ENCODE data around the gene SHANK3.

Gene SHANK3

DNA sequence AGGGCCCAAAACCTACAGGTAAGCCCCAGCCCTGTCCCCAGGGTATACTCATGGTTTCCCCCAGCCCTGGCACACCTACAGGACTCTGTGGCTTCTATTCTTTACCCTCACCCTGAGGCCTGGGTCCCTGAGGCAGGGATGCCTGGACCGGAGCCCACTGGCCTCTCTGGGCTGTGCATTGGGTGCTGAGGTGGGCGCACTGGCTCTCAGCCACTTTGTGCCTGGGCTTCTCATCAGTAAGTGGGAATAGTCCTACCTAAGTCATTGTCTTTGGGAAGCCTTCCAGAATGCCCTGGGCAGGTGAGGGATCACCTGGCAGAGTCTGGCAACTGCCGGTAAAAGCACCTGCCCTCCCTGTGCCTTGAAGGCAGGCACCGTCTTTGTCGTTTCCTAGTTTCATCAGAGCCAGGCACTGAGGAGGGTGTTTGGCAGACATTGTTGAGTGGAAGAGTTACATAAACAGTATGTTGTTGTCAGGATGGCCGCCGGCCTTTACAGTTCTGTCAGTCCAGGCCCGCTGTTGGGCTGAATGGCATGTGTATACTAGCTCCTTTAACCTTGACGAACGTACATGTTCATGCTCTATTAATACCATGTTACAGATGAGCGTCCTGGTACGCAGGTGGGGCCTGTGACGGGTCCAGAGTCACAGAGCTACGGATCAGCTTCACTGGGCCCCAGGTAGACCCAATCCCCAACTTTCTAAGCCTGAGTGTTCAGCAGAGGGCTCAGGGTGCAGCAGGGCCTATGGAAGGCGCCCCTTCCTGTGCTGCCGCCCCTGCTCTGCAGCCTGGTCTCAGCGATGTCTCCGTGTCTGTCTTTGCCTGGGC is 23.0 kb downstream of the SHANK3 start:
- no peak for DNase-seq (ENCODE audit: low read depth)
- no peak overlapping the region for H3K4me3 ChIP-seq (ENCODE audit: low read depth, low read length)
- in situ Hi-C loops (cut with HindIII; ENCODE audit: low sequenced_read_pairs), result no loop called here
- TF ChIP-seq, protein P1, sequence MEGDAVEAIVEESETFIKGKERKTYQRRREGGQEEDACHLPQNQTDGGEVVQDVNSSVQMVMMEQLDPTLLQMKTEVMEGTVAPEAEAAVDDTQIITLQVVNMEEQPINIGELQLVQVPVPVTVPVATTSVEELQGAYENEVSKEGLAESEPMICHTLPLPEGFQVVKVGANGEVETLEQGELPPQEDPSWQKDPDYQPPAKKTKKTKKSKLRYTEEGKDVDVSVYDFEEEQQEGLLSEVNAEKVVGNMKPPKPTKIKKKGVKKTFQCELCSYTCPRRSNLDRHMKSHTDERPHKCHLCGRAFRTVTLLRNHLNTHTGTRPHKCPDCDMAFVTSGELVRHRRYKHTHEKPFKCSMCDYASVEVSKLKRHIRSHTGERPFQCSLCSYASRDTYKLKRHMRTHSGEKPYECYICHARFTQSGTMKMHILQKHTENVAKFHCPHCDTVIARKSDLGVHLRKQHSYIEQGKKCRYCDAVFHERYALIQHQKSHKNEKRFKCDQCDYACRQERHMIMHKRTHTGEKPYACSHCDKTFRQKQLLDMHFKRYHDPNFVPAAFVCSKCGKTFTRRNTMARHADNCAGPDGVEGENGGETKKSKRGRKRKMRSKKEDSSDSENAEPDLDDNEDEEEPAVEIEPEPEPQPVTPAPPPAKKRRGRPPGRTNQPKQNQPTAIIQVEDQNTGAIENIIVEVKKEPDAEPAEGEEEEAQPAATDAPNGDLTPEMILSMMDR (IDR thresholded peaks at IDR 0.05; ENCODE audit: low read depth, low read length, missing control alignments), result no peak

- TF ChIP-seq, protein P1 (IDR thresholded peaks at IDR 0.05; ENCODE audit: low read depth, low read length, missing control alignments), result no peak
- no peak overlapping the region for H3K4me3 ChIP-seq (ENCODE audit: low read depth, low read length)
- in situ Hi-C loops (cut with HindIII; ENCODE audit: low sequenced_read_pairs), result no loop called here
- DNase-seq (ENCODE audit: low read depth), result no peak
These were observed 23.7 kb downstream of the SHANK3 start for GRCh38 chr22:50696251-50696798.

DNA sequence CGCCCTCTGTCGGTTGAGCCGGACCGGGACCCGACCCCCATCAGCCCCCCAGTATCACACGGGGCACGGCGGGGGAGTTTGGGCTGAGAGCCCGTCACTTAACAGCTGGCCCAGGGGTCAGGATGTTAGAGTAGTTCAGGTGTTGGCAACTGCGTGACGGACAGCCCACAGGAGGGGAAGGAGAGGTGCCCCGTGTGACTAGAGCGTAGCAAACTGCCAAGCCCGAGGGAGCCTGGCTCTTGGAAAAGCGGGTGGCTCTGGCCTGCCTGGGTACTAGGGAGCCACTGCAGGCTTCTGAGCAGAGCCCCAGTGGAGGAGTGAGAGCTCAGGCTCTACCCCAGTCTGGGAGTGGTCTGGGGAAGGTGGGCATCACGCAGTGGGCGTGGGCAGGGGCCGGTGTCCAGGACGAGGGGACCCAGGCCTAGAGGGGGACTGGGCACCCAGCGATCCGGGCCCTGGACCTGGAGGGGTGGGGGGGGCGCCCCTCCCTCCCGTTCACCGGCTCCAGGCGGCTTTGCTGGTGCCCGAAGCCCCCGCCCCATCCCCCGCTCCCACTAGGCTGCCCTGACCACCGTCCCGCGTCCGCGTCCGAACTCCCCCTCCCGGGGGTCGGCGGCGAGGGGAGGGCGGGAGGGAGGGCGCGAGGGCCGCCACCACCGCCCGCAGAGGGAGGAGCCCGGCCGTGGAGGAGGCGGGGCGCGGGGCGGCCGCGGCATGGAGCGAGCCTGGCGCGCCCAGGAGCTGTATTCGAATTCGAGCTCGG is 24.4 kb downstream of the SHANK3 start:
- TF ChIP-seq, protein P1 (IDR thresholded peaks at IDR 0.05; ENCODE audit: low read depth, low read length, missing control alignments), result peak; percentile 71
- in situ Hi-C loops (cut with HindIII; ENCODE audit: low sequenced_read_pairs), result no loop called here
- peak overlapping the region; percentile 45 for H3K4me3 ChIP-seq (ENCODE audit: low read depth, low read length)
- DNase-seq (ENCODE audit: low read depth), result no peak

- H3K4me3 ChIP-seq (ENCODE audit: low read depth, low read length), result peak overlapping the region; percentile 45
- DNase-seq (ENCODE audit: low read depth), result no peak
- in situ Hi-C loops (cut with HindIII; ENCODE audit: low sequenced_read_pairs), result no loop called here
- TF ChIP-seq, protein P1 (IDR thresholded peaks at IDR 0.05; ENCODE audit: low read depth, low read length, missing control alignments), result no peak
These were observed 25.3 kb downstream of the SHANK3 start for GRCh38 chr22:50697667-50698506.

GRCh38 chr22:50698546-50698945 is 25.9 kb downstream of the SHANK3 start:
- no peak overlapping the region for H3K4me3 ChIP-seq (ENCODE audit: low read depth, low read length)
- DNase-seq (ENCODE audit: low read depth), result no peak
- TF ChIP-seq, protein P1 (IDR thresholded peaks at IDR 0.05; ENCODE audit: low read depth, low read length, missing control alignments), result no peak
- in situ Hi-C loops (cut with HindIII; ENCODE audit: low sequenced_read_pairs), result no loop called here

Data from astrocyte of the cerebellum (primary cell).